Panc1 (cell line): ENCODE results near the gene GPRC6A. TPM values are rescaled to one million over a fixed set of nuclear protein-coding genes. Genes with fewer than 3 reads are reported as not detected.

Source experiments
- ATAC-seq: fragments of 200-7000 bp; cut with Tn5 transposase; 2 replicates; pipeline ENCODE4 v1.9.1; 2020; ENCODE audit warnings: mild to moderate bottlenecking, moderate library complexity
- BruUV-seq: library from RNA; stranded (reverse); fragments of 400-500 nt; replicated peaks from 2 replicates; lab custom pipeline; 2021; lab: Mats Ljungman, UMichigan
- CTCF ChIA-PET: fragments of 300-600 bp; sonication (Branson Sonifier 250); formaldehyde crosslinking; loops from one replicate; lab custom pipeline; 2022; ENCODE audit warnings: antibody characterized with exemption; lab: Charles Lee
- POLR2A ChIA-PET: fragments of 300-600 bp; sonication (Branson Sonifier 250); formaldehyde crosslinking; loops from one replicate; lab custom pipeline; 2022; ENCODE audit warnings: antibody characterized with exemption; lab: Charles Lee
- DNase-seq: peaks from one replicate; pipeline ENCODE4 v3.0.0-alpha.2; 2010; ENCODE audit warnings: low read depth, low spot score
- H3K27ac ChIP-seq: 2 replicates; pipeline ENCODE4 v1.5.1; 2011; ENCODE audit warnings: mild to moderate bottlenecking, low read length, inconsistent platforms
- H3K27me3 ChIP-seq: fragments of 200-500 bp; sonication (Bioruptor generic); 2 replicates; pipeline ENCODE4 v1.6.0; 2014; ENCODE audit warnings: low read length, inconsistent platforms; ENCODE audit not compliant: control insufficient read depth, insufficient read depth
- H3K36me3 ChIP-seq: fragments of 200-500 bp; sonication (Bioruptor generic); 2 replicates; pipeline ENCODE4 v1.5.1; 2014; ENCODE audit warnings: inconsistent platforms, mild to moderate bottlenecking, low read length, moderate library complexity; ENCODE audit not compliant: control insufficient read depth, insufficient read depth
- H3K4me1 ChIP-seq: 2 replicates; pipeline ENCODE4 v1.5.1; 2011; ENCODE audit warnings: inconsistent platforms, mild to moderate bottlenecking, low read length, moderate library complexity; ENCODE audit not compliant: control insufficient read depth, insufficient read depth
- H3K4me3 ChIP-seq, 2 experiments: 2 replicates each; pipeline ENCODE4 v1.5.1; 2011 to 2012; ENCODE audit warnings: low read depth in 2 of 2, low read length in 2 of 2, mild to moderate bottlenecking in 2 of 2, inconsistent platforms in 1 of 2, moderate library complexity in 1 of 2
- H3K9me3 ChIP-seq: fragments of 200-500 bp; sonication (Bioruptor generic); 2 replicates; pipeline ENCODE4 v1.5.1; 2014; ENCODE audit warnings: low read depth, mild to moderate bottlenecking, inconsistent platforms, low read length, moderate library complexity; ENCODE audit not compliant: control insufficient read depth, insufficient read depth
- POLR2AphosphoS5 ChIP-seq: IDR thresholded peaks from 2 replicates; pipeline ENCODE4 v1.6.1; 2012; ENCODE audit warnings: mild to moderate bottlenecking, low read depth, low read length, moderate library complexity
- REST ChIP-seq, 2 experiments: IDR thresholded peaks; 2 replicates each; pipeline ENCODE4 v1.6.1; 2011 to 2012; ENCODE audit warnings: low read depth in 2 of 2, control low read depth in 1 of 2, low read length in 1 of 2, mild to moderate bottlenecking in 1 of 2, moderate library complexity in 1 of 2; ENCODE audit not compliant: insufficient read depth in 1 of 2
- SIN3A ChIP-seq: IDR thresholded peaks from 2 replicates; pipeline ENCODE4 v1.6.1; 2012; ENCODE audit warnings: low read depth, mild to moderate bottlenecking, low read length, moderate library complexity, borderline replicate concordance; ENCODE audit not compliant: insufficient read depth
- TCF7L2 ChIP-seq: IDR thresholded peaks from 2 replicates; pipeline ENCODE4 v1.6.1; 2011; ENCODE audit warnings: mild to moderate bottlenecking, low read depth, low read length, inconsistent platforms
- in situ Hi-C: cut with HindIII; loops from 2 replicates; pipeline ENCODE4 v1.10.0; 2016; ENCODE audit warnings: low sequenced_read_pairs, low pct_unique_long_range_greater_than_20kb
- intact Hi-C: fragments of 100-400 bp; cut with micrococcal nuclease; formaldehyde crosslinking; loops from one replicate; pipeline ENCODE4 v1.10.0; 2022; ENCODE audit not compliant: unreplicated experiment
- total RNA-seq: library from RNA; stranded (reverse); gene quantifications from one replicate; pipeline ENCODE4 v1.2.1, GENCODE V29; 2021; ENCODE audit not compliant: unreplicated experiment
- TF ChIP-seq, protein P1 (sequence below): fragments of 450-650 bp; IDR thresholded peaks from 2 replicates; pipeline ENCODE4 v1.5.1; 2017; ENCODE audit warnings: mild to moderate bottlenecking

Gene GPRC6A
- total RNA-seq, 1 experiment from 2014 or later, result not detected

- no peaks in the 10 kb centered on the region for H3K9me3 ChIP-seq
- no peak overlapping the region for H3K4me3 ChIP-seq
- DNase-seq (no peak), ATAC-seq (no peak)
- no TSS peak for BruUV-seq
- no peaks in the 10 kb centered on the region for H3K4me1 ChIP-seq
- peaks cover 28% of the 10 kb centered on the region for H3K27me3 ChIP-seq
- CTCF ChIA-PET, result no interaction called here
- H3K27ac ChIP-seq, result no peak overlapping the region
- in situ Hi-C loops, result no loop called here
- no peaks in the 10 kb centered on the region for H3K36me3 ChIP-seq
- intact Hi-C loops, result no loop called here
- no peak for TF ChIP-seq POLR2AphosphoS5
- TF ChIP-seq, protein P1, sequence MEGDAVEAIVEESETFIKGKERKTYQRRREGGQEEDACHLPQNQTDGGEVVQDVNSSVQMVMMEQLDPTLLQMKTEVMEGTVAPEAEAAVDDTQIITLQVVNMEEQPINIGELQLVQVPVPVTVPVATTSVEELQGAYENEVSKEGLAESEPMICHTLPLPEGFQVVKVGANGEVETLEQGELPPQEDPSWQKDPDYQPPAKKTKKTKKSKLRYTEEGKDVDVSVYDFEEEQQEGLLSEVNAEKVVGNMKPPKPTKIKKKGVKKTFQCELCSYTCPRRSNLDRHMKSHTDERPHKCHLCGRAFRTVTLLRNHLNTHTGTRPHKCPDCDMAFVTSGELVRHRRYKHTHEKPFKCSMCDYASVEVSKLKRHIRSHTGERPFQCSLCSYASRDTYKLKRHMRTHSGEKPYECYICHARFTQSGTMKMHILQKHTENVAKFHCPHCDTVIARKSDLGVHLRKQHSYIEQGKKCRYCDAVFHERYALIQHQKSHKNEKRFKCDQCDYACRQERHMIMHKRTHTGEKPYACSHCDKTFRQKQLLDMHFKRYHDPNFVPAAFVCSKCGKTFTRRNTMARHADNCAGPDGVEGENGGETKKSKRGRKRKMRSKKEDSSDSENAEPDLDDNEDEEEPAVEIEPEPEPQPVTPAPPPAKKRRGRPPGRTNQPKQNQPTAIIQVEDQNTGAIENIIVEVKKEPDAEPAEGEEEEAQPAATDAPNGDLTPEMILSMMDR, result no peak
- no peak for TF ChIP-seq SIN3A
- no peak for TF ChIP-seq TCF7L2
- no peak for TF ChIP-seq REST (IDR thresholded peaks at IDR 0.05; ENCODE audit: insufficient read depth in 1 of 2, low read depth in 2 of 2, low read length in 1 of 2)
- POLR2A ChIA-PET, result no interaction called here
Measured at GRCh38 chr6:116799945-116800344, 28.9 kb downstream of the GPRC6A start.

DNA sequence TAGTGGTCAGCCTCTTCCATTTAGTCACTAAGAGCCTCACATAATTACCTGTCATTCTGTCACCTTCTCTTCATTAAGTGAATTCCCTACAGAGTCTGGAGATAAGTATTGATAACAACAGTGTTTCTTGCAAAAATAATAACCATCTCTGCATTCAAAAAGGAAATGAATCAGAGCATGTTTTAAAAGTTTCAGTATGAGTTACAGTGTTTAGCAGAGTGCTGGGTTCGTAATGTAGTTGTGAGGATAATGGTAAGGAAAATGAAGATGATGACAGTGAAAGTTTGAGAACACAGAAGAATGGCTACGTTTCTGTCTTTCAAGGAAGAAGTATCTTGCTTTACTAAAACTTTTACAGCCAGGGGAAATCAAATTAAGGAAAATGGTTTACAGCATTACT lies 31.3 kb downstream of the GPRC6A start:
- H3K9me3 ChIP-seq, result no peaks in the 10 kb centered on the region
- BruUV-seq, result no TSS peak
- ChIA-PET POLR2A (no interaction called here), CTCF (no interaction called here)
- in situ Hi-C loops (no loop called here), intact Hi-C loops (no loop called here)
- H3K36me3 ChIP-seq, result no peaks in the 10 kb centered on the region
- no peak for DNase-seq
- H3K27ac ChIP-seq, result no peak overlapping the region
- TF ChIP-seq POLR2AphosphoS5 (no peak), REST (IDR thresholded peaks at IDR 0.05; ENCODE audit: insufficient read depth in 1 of 2, low read depth in 2 of 2, low read length in 1 of 2) (no peak), TCF7L2 (no peak), SIN3A (no peak)
- TF ChIP-seq, protein P1, result no peak
- H3K27me3 ChIP-seq, result peaks cover 45% of the 10 kb centered on the region
- ATAC-seq, result no peak
- no peaks in the 10 kb centered on the region for H3K4me1 ChIP-seq
- H3K4me3 ChIP-seq, result no peak overlapping the region
